ENCODE results near the gene USP54. TPM values are rescaled to one million over a fixed set of nuclear protein-coding genes. Genes with fewer than 3 reads are reported as not detected.

Gene USP54
- 5.1 and 6.8 TPM in 2 replicates for total RNA-seq

GRCh38 chr10:73590881-73591799 is at the start of gene USP54:
USP54 (minus strand) TSS chr10:73591342; CDS start chr10:73575658, 15,684 bp downstream.

GRCh38 chr10:73495884-73496674 is 95.1 kb downstream of the USP54 start, which contains the start of gene PPP3CB:
PPP3CB (minus strand) TSS chr10:73496024; CDS start chr10:73495889, 135 bp downstream.

Other genes with a start within 250 kb of the USP54 start
- 0.22 and 0.26 TPM in 2 replicates for gene CFAP70, start 232.5 kb downstream of the USP54 start, total RNA-seq
- 94.1 and 100 TPM in 2 replicates for gene ANXA7, start 177.3 kb downstream of the USP54 start, total RNA-seq
- gene MSS51, start 157.8 kb downstream of the USP54 start, total RNA-seq = 0.69 and 0.76 TPM in 2 replicates
- 8.6 and 12.3 TPM in 2 replicates for gene PPP3CB, start 95.3 kb downstream of the USP54 start, total RNA-seq
- gene MYOZ1, start 50.1 kb upstream of the USP54 start, total RNA-seq = not detected in 2 replicates
- gene SYNPO2L, start 64.7 kb upstream of the USP54 start, total RNA-seq = not detected in 2 replicates
- gene AGAP5, start 106.8 kb upstream of the USP54 start, total RNA-seq = 1.4 and 1.8 TPM in 2 replicates
- gene SEC24C, start 153.0 kb upstream of the USP54 start, total RNA-seq = 50.9 and 51.4 TPM in 2 replicates
- 22.6 and 28.7 TPM in 2 replicates for gene CHCHD1, start 190.7 kb upstream of the USP54 start, total RNA-seq
- 42.5 and 52.9 TPM in 2 replicates for gene ZSWIM8, start 194.3 kb upstream of the USP54 start, total RNA-seq
- 5.7 and 6.1 TPM in 2 replicates for gene NDST2, start 220.3 kb upstream of the USP54 start, total RNA-seq